WERI-Rb-1 (cell line): Measurements from ENCODE around the gene CLMP.

Experiments
- DNase-seq: peaks from one replicate; pipeline ENCODE4 v3.0.0-alpha.2; 2020
- H3K27ac ChIP-seq: fragments of 250-450 bp; sonication (Bioruptor Pico); 2 replicates; pipeline ENCODE4 v1.5.1; 2020; ENCODE audit warnings: mild to moderate bottlenecking, moderate library complexity
- H3K27me3 ChIP-seq: fragments of 250-450 bp; sonication (Bioruptor Pico); 2 replicates; pipeline ENCODE4 v1.5.1; 2021; ENCODE audit warnings: mild to moderate bottlenecking, low read depth, moderate library complexity; ENCODE audit not compliant: insufficient read depth, severe bottlenecking
- H3K36me3 ChIP-seq: fragments of 250-450 bp; sonication (Bioruptor Pico); 2 replicates; pipeline ENCODE4 v1.5.1; 2020; ENCODE audit warnings: mild to moderate bottlenecking, moderate library complexity
- H3K4me3 ChIP-seq: 2 replicates; pipeline ENCODE4 v1.5.1; 2011; ENCODE audit warnings: low read depth, mild to moderate bottlenecking, control low read depth, low read length
- H3K9me3 ChIP-seq: fragments of 250-450 bp; sonication (Bioruptor Pico); 2 replicates; pipeline ENCODE4 v1.5.1; 2021; ENCODE audit warnings: mild to moderate bottlenecking, moderate library complexity; ENCODE audit not compliant: severe bottlenecking
- TF ChIP-seq, protein P1 (sequence below): IDR thresholded peaks from 2 replicates; pipeline ENCODE4 v1.5.1; 2011; ENCODE audit warnings: low read depth, mild to moderate bottlenecking, control low read depth, inconsistent platforms, low read length

CLMP gene

DNA sequence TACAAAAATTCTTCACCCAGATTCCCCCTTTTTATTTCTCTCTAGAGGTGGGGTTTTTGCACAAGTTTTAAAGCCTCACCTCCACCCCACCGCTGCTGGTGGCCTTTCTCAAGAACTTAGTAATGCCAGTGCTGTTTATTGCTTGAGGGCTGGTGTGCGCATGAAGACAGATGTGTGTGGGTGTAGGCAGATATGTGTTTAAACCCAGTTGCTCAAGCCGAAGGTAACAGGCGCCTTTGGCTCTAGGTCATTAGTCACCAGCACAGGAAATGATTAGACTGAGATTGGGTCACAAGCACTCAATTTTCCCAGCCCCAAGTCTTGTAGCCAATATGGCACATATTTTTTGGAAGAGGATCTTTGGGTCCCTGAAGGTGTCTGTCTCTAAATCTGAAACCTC lies 2.7 kb upstream of the CLMP start:
- TF ChIP-seq, protein P1, sequence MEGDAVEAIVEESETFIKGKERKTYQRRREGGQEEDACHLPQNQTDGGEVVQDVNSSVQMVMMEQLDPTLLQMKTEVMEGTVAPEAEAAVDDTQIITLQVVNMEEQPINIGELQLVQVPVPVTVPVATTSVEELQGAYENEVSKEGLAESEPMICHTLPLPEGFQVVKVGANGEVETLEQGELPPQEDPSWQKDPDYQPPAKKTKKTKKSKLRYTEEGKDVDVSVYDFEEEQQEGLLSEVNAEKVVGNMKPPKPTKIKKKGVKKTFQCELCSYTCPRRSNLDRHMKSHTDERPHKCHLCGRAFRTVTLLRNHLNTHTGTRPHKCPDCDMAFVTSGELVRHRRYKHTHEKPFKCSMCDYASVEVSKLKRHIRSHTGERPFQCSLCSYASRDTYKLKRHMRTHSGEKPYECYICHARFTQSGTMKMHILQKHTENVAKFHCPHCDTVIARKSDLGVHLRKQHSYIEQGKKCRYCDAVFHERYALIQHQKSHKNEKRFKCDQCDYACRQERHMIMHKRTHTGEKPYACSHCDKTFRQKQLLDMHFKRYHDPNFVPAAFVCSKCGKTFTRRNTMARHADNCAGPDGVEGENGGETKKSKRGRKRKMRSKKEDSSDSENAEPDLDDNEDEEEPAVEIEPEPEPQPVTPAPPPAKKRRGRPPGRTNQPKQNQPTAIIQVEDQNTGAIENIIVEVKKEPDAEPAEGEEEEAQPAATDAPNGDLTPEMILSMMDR = no peak

DNA sequence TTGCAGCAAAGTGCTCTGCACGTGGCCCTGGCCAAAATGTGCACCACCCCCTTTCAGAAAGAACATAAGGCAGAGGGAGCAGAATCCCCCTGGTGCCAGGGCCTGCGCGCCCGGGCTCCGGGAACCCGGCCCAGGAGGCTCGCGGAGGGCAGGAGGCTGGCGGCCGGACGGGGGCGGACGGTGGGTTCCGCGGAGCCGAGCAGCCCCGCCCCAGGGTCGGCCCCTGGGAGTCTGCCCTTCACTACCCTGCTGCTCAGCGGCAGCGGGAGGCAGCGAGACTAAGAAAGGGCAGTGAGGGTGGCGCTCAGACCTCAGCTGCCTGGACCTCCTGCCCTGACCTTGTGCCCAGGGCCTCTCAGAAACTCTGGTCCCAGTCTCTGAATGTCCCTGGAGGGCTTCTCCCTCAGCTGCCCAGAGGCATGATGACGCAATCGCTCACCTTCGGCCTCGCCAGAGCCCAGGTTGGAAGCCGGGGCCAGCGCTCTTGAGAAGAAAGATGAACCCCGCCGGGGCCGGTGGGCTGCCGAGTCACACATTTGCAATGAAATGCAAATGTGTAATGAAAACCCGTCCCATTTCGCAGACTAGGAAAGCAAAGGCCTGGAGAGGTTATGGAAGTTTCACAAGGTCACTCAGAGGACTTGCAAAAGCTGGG lies 1.1 kb upstream of the CLMP start:
- Histone ChIP-seq H3K36me3 (no peaks in the 10 kb centered on the region), H3K27me3 (no peaks in the 10 kb centered on the region), H3K9me3 (no peaks in the 10 kb centered on the region), H3K4me3 (no peak overlapping the region), H3K27ac (no peak overlapping the region)
- TF ChIP-seq, protein P1 = no peak
- DNase-seq = no peak

More for the DNA sequence above, 2.7 kb upstream of the CLMP start:
- H3K27me3 ChIP-seq = no peaks in the 10 kb centered on the region
- no peak overlapping the region for H3K27ac ChIP-seq
- no peaks in the 10 kb centered on the region for H3K36me3 ChIP-seq
- H3K4me3 ChIP-seq = no peak overlapping the region
- no peaks in the 10 kb centered on the region for H3K9me3 ChIP-seq
- DNase-seq = no peak

DNA sequence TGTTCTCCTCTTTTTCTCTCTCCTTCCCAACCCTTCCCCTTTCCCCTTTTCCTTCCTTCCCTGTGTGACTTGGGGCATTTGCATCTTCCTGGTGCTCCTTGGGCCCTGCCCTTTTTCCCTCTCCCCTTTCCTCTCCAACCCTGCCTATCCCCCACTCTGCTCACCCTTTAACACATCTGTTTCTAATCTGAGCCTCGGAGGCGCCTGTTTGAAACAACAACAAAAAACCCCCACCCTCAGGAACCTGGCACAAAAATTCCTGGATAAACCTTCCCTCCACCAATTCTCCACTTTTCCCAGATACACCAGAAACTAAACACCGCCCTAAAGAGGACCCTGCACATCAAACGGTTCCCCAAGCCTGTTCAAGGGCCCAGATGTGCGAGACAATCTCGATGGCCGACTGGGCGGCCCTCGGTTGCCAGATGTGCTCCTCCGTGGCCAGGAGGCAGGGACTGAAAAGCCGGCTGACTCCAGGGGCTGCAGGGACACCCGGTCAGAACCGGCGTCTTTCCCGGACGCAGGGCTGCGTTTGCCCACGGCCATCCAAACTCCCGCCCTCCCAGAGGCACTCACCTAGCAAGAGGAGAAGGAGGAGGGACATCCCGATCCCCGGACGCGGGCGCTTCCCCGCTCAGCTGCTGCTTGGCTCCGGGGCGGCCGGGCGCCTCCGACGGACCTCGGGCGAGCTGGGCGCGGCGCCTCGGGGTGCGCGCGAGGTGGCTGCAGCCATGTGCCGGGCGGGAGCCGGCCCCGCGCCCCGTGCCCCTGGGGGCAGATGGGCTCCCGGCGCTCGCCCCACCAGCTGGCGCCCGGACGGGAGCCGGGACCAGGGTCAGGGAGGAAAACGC lies 486 bp downstream of the CLMP start:
- peak; percentile 47 for DNase-seq
- Histone ChIP-seq H3K36me3 (no peaks in the 10 kb centered on the region), H3K9me3 (no peaks in the 10 kb centered on the region), H3K4me3 (peak overlapping the region; percentile 45), H3K27me3 (no peaks in the 10 kb centered on the region), H3K27ac (peak overlapping the region; percentile 14; the same call in 1 of the 2 replicates)
- TF ChIP-seq, protein P1 = no peak

DNA sequence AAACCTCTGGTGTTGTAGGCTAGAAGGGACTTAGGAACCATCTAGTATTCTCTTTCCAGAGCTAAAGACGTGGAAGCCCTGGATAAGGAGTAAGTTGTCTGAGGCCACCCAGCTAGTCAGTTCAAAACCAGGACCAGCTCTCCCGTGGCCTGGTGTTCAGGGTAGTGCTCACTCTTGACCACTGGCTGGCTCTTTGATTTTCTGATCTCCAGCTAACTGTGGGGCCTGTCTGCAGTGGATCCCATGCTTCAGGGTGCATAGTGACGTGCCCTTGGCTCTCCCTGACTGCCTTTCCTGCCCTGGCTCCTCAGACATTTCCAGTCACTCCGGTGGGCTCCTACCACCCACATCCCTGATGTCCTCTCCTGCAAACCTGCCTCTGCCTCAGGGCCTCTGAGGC lies 1.3 kb downstream of the CLMP start:
- H3K4me3 ChIP-seq = no peak overlapping the region
- H3K27me3 ChIP-seq = no peaks in the 10 kb centered on the region
- DNase-seq = no peak
- no peak overlapping the region for H3K27ac ChIP-seq
- TF ChIP-seq, protein P1 = no peak
- H3K9me3 ChIP-seq = no peaks in the 10 kb centered on the region
- no peaks in the 10 kb centered on the region for H3K36me3 ChIP-seq

DNA sequence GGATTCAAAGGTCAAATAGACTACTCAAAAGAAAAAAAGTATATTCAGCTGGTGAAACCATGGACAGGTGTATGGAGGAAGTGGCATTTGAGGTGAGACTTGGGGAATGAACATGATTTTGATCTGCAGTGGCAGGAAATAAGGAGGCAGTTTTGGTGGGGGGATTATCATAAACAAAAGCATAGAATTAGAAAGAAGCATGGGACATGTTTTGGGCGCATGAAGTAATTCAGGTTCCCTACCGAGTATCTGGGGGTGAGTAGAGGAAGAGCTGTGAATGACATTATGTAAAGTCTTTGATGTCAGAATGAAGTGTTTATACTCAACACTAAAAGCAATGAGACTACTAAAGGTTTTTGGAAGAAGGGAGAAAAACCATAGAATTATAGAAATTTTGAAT lies 3.1 kb downstream of the CLMP start:
- Histone ChIP-seq H3K9me3 (no peaks in the 10 kb centered on the region), H3K27ac (no peak overlapping the region), H3K27me3 (no peaks in the 10 kb centered on the region), H3K4me3 (no peak overlapping the region), H3K36me3 (no peaks in the 10 kb centered on the region)
- TF ChIP-seq, protein P1 = no peak
- no peak for DNase-seq
